ENCODE data around the gene TRIM17.

The TRIM17 gene

GRCh38 chr1:228370439-228370940 is 46.2 kb downstream of the TRIM17 start:
- Histone ChIP-seq H4K20me1 (ENCODE audit: insufficient read depth, low read length) (no peaks in the 10 kb centered on the region), H3K4me2 (ENCODE audit: low read length) (no peak overlapping the region), H2AFZ (ENCODE audit: low read depth, low read length) (no peak overlapping the region), H3K9ac (ENCODE audit: low read length) (no peak overlapping the region), H3K36me3 (replicated peaks; ENCODE audit: low read depth, low read length) (no peaks in the 10 kb centered on the region), H3K4me3 (ENCODE audit: low read length) (no peak overlapping the region), H3K4me1 (ENCODE audit: low read length) (peaks cover 17% of the 10 kb centered on the region), H3K79me2 (ENCODE audit: low read length) (no peaks in the 10 kb centered on the region), H3K9me3 (ENCODE audit: insufficient read depth, low read length) (no peaks in the 10 kb centered on the region), H3K27ac (ENCODE audit: low read length) (no peak overlapping the region), H3K27me3 (ENCODE audit: low read depth, low read length) (no peaks in the 10 kb centered on the region)
- TF ChIP-seq EZH2phosphoT487 (IDR thresholded peaks at IDR 0.05; ENCODE audit: low read depth): no peak
- TF ChIP-seq CTCF (IDR thresholded peaks at IDR 0.05; ENCODE audit: low read depth, low read length): no peak

GRCh38 chr1:228369608-228370438 is 46.8 kb downstream of the TRIM17 start:
- Histone ChIP-seq H3K4me3 (ENCODE audit: low read length) (no peak overlapping the region), H4K20me1 (ENCODE audit: insufficient read depth, low read length) (no peaks in the 10 kb centered on the region), H3K9me3 (ENCODE audit: insufficient read depth, low read length) (no peaks in the 10 kb centered on the region), H3K36me3 (replicated peaks; ENCODE audit: low read depth, low read length) (no peaks in the 10 kb centered on the region), H2AFZ (ENCODE audit: low read depth, low read length) (no peak overlapping the region), H3K4me2 (ENCODE audit: low read length) (no peak overlapping the region), H3K27ac (ENCODE audit: low read length) (no peak overlapping the region), H3K9ac (ENCODE audit: low read length) (no peak overlapping the region), H3K79me2 (ENCODE audit: low read length) (no peaks in the 10 kb centered on the region), H3K4me1 (ENCODE audit: low read length) (peaks cover 17% of the 10 kb centered on the region), H3K27me3 (ENCODE audit: low read depth, low read length) (no peaks in the 10 kb centered on the region)
- TF ChIP-seq CTCF (IDR thresholded peaks at IDR 0.05; ENCODE audit: low read depth, low read length) (no peak), EZH2phosphoT487 (IDR thresholded peaks at IDR 0.05; ENCODE audit: low read depth) (no peak)

- Histone ChIP-seq H3K4me3 (ENCODE audit: low read length) (no peak overlapping the region), H3K9me3 (ENCODE audit: insufficient read depth, low read length) (no peaks in the 10 kb centered on the region), H3K79me2 (ENCODE audit: low read length) (no peaks in the 10 kb centered on the region), H3K27me3 (ENCODE audit: low read depth, low read length) (no peaks in the 10 kb centered on the region), H3K9ac (ENCODE audit: low read length) (no peak overlapping the region), H3K27ac (ENCODE audit: low read length) (no peak overlapping the region), H3K4me1 (ENCODE audit: low read length) (peaks cover 17% of the 10 kb centered on the region), H3K36me3 (replicated peaks; ENCODE audit: low read depth, low read length) (no peaks in the 10 kb centered on the region), H2AFZ (ENCODE audit: low read depth, low read length) (no peak overlapping the region), H3K4me2 (ENCODE audit: low read length) (no peak overlapping the region), H4K20me1 (ENCODE audit: insufficient read depth, low read length) (no peaks in the 10 kb centered on the region)
- TF ChIP-seq CTCF (IDR thresholded peaks at IDR 0.05; ENCODE audit: low read depth, low read length) (no peak), EZH2phosphoT487 (IDR thresholded peaks at IDR 0.05; ENCODE audit: low read depth) (no peak)
These were observed 47.7 kb downstream of the TRIM17 start for GRCh38 chr1:228368801-228369607.
